HCT116 (cell line): ENCODE data around the gene COASY. TPM values are rescaled to one million over a fixed set of nuclear protein-coding genes. Genes with fewer than 3 reads are reported as not detected.

Experiments
- ATAC-seq: fragments of 200-7000 bp; cut with Tn5 transposase; 2 replicates; pipeline ENCODE4 v1.9.1; 2020; ENCODE audit warnings: mild to moderate bottlenecking, moderate library complexity
- BruUV-seq: library from RNA; stranded (reverse); fragments of 400-500 nt; replicated peaks from 2 replicates; lab custom pipeline; 2021; lab: Mats Ljungman, UMichigan
- CTCF ChIA-PET: fragments of 300-600 bp; sonication (Branson Sonifier 250); formaldehyde crosslinking; loops from one replicate; lab custom pipeline; 2021; ENCODE audit warnings: antibody characterized with exemption; lab: Charles Lee
- POLR2A ChIA-PET: fragments of 300-600, 350-600 bp; sonication (Branson Sonifier 250); formaldehyde crosslinking; loops from one replicate; lab custom pipeline; 2021; ENCODE audit warnings: antibody characterized with exemption; lab: Charles Lee
- RAD21 ChIA-PET, 2 experiments: fragments of 300-600 bp; sonication (Branson Sonifier 250); formaldehyde crosslinking; loops; one replicate each; lab custom pipeline; 2023; ENCODE audit warnings: low total read pairs in 2 of 2; ENCODE audit not compliant: uncharacterized antibody in 2 of 2, unreplicated experiment in 2 of 2, low non-redundant PET in 1 of 2; lab: Charles Lee
- DNase-seq: peaks from one replicate; pipeline ENCODE4 v3.0.0-alpha.2; 2010; ENCODE audit warnings: low read depth, low spot score
- H2AFZ ChIP-seq: fragments of 200-600 bp; shearing (Covaris generic), sonication (generic); 2 replicates; pipeline ENCODE4 v1.6.1; 2017; ENCODE audit warnings: low read depth, mixed run types, mixed read lengths, antibody characterized with exemption, low read length; ENCODE audit not compliant: poor library complexity, severe bottlenecking
- H3K27ac ChIP-seq: 2 replicates; pipeline ENCODE4 v1.5.1; 2012; ENCODE audit warnings: low read depth, low read length
- H3K27me3 ChIP-seq: fragments of 200-600 bp; sonication (generic); 2 replicates; pipeline ENCODE4 v1.6.1; 2016; ENCODE audit warnings: mixed run types, low read length, mixed read lengths; ENCODE audit not compliant: insufficient read depth
- H3K36me3 ChIP-seq, 2 experiments: fragments of 200-500 bp in 1 of 2; fragments of 200-600 bp in 1 of 2; sonication (Bioruptor generic) in 1 of 2; sonication (generic) in 1 of 2; 2 replicates each; pipeline versions ENCODE4 v1.5.1 to v1.6.1; 2014 to 2016; ENCODE audit warnings: low read length in 2 of 2, inconsistent platforms in 1 of 2, mixed read lengths in 1 of 2, mixed run types in 1 of 2; ENCODE audit not compliant: insufficient read depth in 2 of 2, control insufficient read depth in 1 of 2
- H3K4me1 ChIP-seq, 2 experiments: fragments of 200-600 bp in 1 of 2; sonication (generic) in 1 of 2; 2 replicates each; pipeline versions ENCODE4 v1.5.1 to v1.6.1; 2012 to 2017; ENCODE audit warnings: low read length in 2 of 2, inconsistent platforms in 1 of 2, mild to moderate bottlenecking in 1 of 2, mixed read lengths in 1 of 2, mixed run types in 1 of 2, moderate library complexity in 1 of 2; ENCODE audit not compliant: insufficient read depth in 2 of 2, control insufficient read depth in 1 of 2
- H3K4me2 ChIP-seq: fragments of 200-600 bp; sonication (generic); 2 replicates; pipeline ENCODE4 v1.6.1; 2017; ENCODE audit warnings: mixed run types, low read length, mixed read lengths
- H3K4me3 ChIP-seq, 2 experiments: fragments of 200-600 bp in 1 of 2; sonication (generic) in 1 of 2; replicated peaks in 1 of 2; 2 replicates each; pipeline ENCODE4 v1.5.1; 2011 to 2016; ENCODE audit warnings: low read length in 2 of 2, control low read depth in 1 of 2, low read depth in 1 of 2, mild to moderate bottlenecking in 1 of 2, mixed read lengths in 1 of 2, mixed run types in 1 of 2
- H3K79me2 ChIP-seq: fragments of 200-600 bp; sonication (generic); 2 replicates; pipeline ENCODE4 v1.6.1; 2017; ENCODE audit warnings: mild to moderate bottlenecking, mixed run types, low read length, moderate library complexity, mixed read lengths; ENCODE audit not compliant: insufficient read depth
- H3K9ac ChIP-seq: fragments of 200-600 bp; sonication (generic); 2 replicates; pipeline ENCODE4 v1.6.1; 2016; ENCODE audit warnings: low read length, mixed read lengths
- H3K9me2 ChIP-seq: fragments of 200-600 bp; sonication (generic), shearing (Covaris generic); 2 replicates; pipeline ENCODE4 v1.6.1; 2017; ENCODE audit warnings: mixed run types, mild to moderate bottlenecking, moderate library complexity; ENCODE audit not compliant: insufficient read depth
- H3K9me3 ChIP-seq, 2 experiments: fragments of 200-500 bp in 1 of 2; fragments of 200-600 bp in 1 of 2; sonication (Bioruptor generic) in 1 of 2; sonication (generic) in 1 of 2; 2 replicates each; pipeline ENCODE4 v1.6.1; 2014 to 2017; ENCODE audit warnings: low read length in 2 of 2, mixed read lengths in 2 of 2, inconsistent platforms in 1 of 2, low read depth in 1 of 2, mild to moderate bottlenecking in 1 of 2, mixed run types in 1 of 2, moderate library complexity in 1 of 2; ENCODE audit not compliant: control insufficient read depth in 1 of 2, insufficient read depth in 1 of 2
- H4K20me1 ChIP-seq: fragments of 200-600 bp; sonication (generic), shearing (Covaris generic); 2 replicates; pipeline ENCODE4 v1.6.1; 2017; ENCODE audit warnings: mixed run types, mild to moderate bottlenecking, moderate library complexity; ENCODE audit not compliant: insufficient read depth
- CBX3 ChIP-seq: IDR thresholded peaks from 2 replicates; pipeline ENCODE4 v1.6.1; 2012; ENCODE audit warnings: low read depth
- CEBPB ChIP-seq: IDR thresholded peaks from 2 replicates; pipeline ENCODE4 v1.6.1; 2012; ENCODE audit warnings: low read depth
- ELF1 ChIP-seq: IDR thresholded peaks from 2 replicates; pipeline ENCODE4 v1.6.1; 2012; ENCODE audit warnings: low read depth, borderline replicate concordance
- EZH2phosphoT487 ChIP-seq: fragments of 200-600 bp; IDR thresholded peaks from 2 replicates; pipeline ENCODE4 v1.6.1; 2018; ENCODE audit warnings: antibody characterized with exemption, borderline replicate concordance
- FOSL1 ChIP-seq: IDR thresholded peaks from 2 replicates; pipeline ENCODE4 v1.6.1; 2012; ENCODE audit warnings: low read depth
- JUND ChIP-seq: IDR thresholded peaks from 2 replicates; pipeline ENCODE4 v1.6.1; 2012
- POLR2A ChIP-seq: IDR thresholded peaks from 2 replicates; pipeline ENCODE4 v1.7.0; 2011; ENCODE audit warnings: borderline replicate concordance; ENCODE audit not compliant: insufficient read depth, insufficient read length; ENCODE audit errors: extremely low read depth
- POLR2AphosphoS5 ChIP-seq: IDR thresholded peaks from 2 replicates; pipeline ENCODE4 v1.6.1; 2011; ENCODE audit warnings: mild to moderate bottlenecking, low read depth, low read length, moderate library complexity
- SIN3A ChIP-seq: IDR thresholded peaks from 2 replicates; pipeline ENCODE4 v1.6.1; 2012; ENCODE audit warnings: low read depth
- SP1 ChIP-seq: IDR thresholded peaks from 2 replicates; pipeline ENCODE4 v1.6.1; 2012; ENCODE audit warnings: low read depth
- SRF ChIP-seq: IDR thresholded peaks from 2 replicates; pipeline ENCODE4 v1.6.1; 2012; ENCODE audit warnings: low read depth
- TCF7L2 ChIP-seq: IDR thresholded peaks from 2 replicates; pipeline ENCODE4 v1.7.0; 2011; ENCODE audit warnings: borderline replicate concordance, inconsistent platforms; ENCODE audit not compliant: insufficient read depth, insufficient read length; ENCODE audit errors: extremely low read depth
- YY1 ChIP-seq: IDR thresholded peaks from 2 replicates; pipeline ENCODE4 v1.6.1; 2011; ENCODE audit warnings: low read length, low read depth, moderate library complexity, mild to moderate bottlenecking; ENCODE audit not compliant: insufficient replicate concordance; ENCODE audit errors: extremely low read depth
- ZFX ChIP-seq: fragments of 450-650 bp; IDR thresholded peaks from 2 replicates; pipeline ENCODE4 v1.6.1; 2017
- ZNF274 ChIP-seq: fragments of 200-500 bp; sonication (Bioruptor generic); IDR thresholded peaks from 2 replicates; pipeline ENCODE4 v1.6.1; 2014; ENCODE audit warnings: mild to moderate bottlenecking, low read depth, low read length, inconsistent platforms
- intact Hi-C: fragments of 100-400 bp; cut with micrococcal nuclease; formaldehyde crosslinking; loops from 2 replicates; pipeline ENCODE4 v1.10.0; 2022
- total RNA-seq: library from RNA; stranded (reverse); gene quantifications from one replicate; pipeline ENCODE4 v1.2.1, GENCODE V29; 2021; ENCODE audit not compliant: unreplicated experiment
- TF ChIP-seq, protein P1 (sequence below): IDR thresholded peaks from 2 replicates; pipeline ENCODE4 v1.6.1; 2011; ENCODE audit warnings: mild to moderate bottlenecking, low read length, moderate library complexity; ENCODE audit not compliant: insufficient replicate concordance; ENCODE audit errors: extremely low read depth
- TF ChIP-seq, protein P2 (sequence below): IDR thresholded peaks from 2 replicates; pipeline ENCODE4 v1.6.1; 2012; ENCODE audit warnings: low read depth

The COASY gene
- total RNA-seq, 1 experiment from 2014 or later = 137 TPM

DNA sequence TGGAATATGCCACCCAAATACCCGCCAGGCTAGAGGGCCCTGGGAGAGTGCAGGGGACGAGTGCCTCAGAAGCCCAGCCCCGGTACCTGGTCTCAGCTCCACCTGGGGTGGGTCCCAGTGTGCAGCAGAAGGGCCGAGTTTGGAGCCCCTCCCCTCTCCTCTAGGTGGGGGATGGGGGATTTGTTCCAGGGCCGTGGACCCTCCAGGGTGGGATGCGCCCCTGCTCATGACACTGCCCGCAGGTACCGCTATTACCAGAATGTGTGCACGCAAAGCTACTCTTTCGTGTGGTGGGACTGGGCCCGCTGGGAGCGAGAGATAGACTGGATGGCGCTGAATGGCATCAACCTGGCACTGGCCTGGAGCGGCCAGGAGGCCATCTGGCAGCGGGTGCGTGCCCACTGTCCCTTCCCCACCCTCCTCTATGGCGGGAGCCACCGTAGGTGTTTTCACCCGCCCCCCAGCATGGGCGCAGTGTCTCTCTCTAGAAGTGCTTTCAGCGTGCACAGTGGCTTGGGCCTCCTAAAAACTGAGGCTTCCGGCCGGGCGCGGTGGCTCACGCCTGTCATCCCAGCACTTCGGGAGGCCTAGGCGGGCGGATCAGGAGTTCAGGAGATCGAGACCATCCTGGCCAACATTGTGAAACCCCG is 24.7 kb upstream of the COASY start:
- H3K4me1 ChIP-seq = peaks cover 21 to 34% of the 10 kb centered on the region in 2 experiments
- ChIA-PET RAD21 (no interaction called here), CTCF (interaction anchor here (1.0 to 2.2 kb wide), 3 partner anchors 10 to 41 kb away, joined by 3 to 8 read pairs (median 7); no protein-coding TSS in a partner anchor), POLR2A (interaction anchor here (1.7 kb wide), 1 partner anchor 114 kb away, joined by 6 read pairs; the partner anchor contains the start of gene CAVIN1)
- H3K9me2 ChIP-seq = no peaks in the 10 kb centered on the region
- TF ChIP-seq CBX3 (no peak), POLR2A (no peak), SIN3A (no peak), SP1 (no peak), EZH2phosphoT487 (no peak), SRF (no peak), POLR2AphosphoS5 (no peak), JUND (no peak), FOSL1 (no peak), ZFX (no peak), YY1 (no peak), ELF1 (no peak), CEBPB (no peak), ZNF274 (no peak), TCF7L2 (no peak)
- TF ChIP-seq, protein P1, sequence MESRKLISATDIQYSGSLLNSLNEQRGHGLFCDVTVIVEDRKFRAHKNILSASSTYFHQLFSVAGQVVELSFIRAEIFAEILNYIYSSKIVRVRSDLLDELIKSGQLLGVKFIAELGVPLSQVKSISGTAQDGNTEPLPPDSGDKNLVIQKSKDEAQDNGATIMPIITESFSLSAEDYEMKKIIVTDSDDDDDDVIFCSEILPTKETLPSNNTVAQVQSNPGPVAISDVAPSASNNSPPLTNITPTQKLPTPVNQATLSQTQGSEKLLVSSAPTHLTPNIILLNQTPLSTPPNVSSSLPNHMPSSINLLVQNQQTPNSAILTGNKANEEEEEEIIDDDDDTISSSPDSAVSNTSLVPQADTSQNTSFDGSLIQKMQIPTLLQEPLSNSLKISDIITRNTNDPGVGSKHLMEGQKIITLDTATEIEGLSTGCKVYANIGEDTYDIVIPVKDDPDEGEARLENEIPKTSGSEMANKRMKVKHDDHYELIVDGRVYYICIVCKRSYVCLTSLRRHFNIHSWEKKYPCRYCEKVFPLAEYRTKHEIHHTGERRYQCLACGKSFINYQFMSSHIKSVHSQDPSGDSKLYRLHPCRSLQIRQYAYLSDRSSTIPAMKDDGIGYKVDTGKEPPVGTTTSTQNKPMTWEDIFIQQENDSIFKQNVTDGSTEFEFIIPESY = no peak
- TF ChIP-seq, protein P2, sequence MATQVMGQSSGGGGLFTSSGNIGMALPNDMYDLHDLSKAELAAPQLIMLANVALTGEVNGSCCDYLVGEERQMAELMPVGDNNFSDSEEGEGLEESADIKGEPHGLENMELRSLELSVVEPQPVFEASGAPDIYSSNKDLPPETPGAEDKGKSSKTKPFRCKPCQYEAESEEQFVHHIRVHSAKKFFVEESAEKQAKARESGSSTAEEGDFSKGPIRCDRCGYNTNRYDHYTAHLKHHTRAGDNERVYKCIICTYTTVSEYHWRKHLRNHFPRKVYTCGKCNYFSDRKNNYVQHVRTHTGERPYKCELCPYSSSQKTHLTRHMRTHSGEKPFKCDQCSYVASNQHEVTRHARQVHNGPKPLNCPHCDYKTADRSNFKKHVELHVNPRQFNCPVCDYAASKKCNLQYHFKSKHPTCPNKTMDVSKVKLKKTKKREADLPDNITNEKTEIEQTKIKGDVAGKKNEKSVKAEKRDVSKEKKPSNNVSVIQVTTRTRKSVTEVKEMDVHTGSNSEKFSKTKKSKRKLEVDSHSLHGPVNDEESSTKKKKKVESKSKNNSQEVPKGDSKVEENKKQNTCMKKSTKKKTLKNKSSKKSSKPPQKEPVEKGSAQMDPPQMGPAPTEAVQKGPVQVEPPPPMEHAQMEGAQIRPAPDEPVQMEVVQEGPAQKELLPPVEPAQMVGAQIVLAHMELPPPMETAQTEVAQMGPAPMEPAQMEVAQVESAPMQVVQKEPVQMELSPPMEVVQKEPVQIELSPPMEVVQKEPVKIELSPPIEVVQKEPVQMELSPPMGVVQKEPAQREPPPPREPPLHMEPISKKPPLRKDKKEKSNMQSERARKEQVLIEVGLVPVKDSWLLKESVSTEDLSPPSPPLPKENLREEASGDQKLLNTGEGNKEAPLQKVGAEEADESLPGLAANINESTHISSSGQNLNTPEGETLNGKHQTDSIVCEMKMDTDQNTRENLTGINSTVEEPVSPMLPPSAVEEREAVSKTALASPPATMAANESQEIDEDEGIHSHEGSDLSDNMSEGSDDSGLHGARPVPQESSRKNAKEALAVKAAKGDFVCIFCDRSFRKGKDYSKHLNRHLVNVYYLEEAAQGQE = no peak
- intact Hi-C loops = no loop called here
- H2AFZ ChIP-seq = no peak overlapping the region
- no peaks in the 10 kb centered on the region for H3K79me2 ChIP-seq
- DNase-seq = no peak
- no peak for ATAC-seq
- peak overlapping the region; percentile 71 to 90 for H3K4me3 ChIP-seq
- no peaks in the 10 kb centered on the region; a peak in 1 of 4 replicates for H3K36me3 ChIP-seq
- no peaks in the 10 kb centered on the region for H4K20me1 ChIP-seq
- H3K9ac ChIP-seq = peak overlapping the region; percentile 84
- no peaks in the 10 kb centered on the region for H3K27me3 ChIP-seq
- BruUV-seq = no TSS peak
- H3K9me3 ChIP-seq = no peaks in the 10 kb centered on the region
- H3K4me2 ChIP-seq = peak overlapping the region; percentile 98
- H3K27ac ChIP-seq = peak overlapping the region; percentile 97
